NCI-H1048 (cell line): ENCODE data around the gene FAM50A.

Experiments used
- DNase-seq: peaks from one replicate; lab custom pipeline; 2025; lab: John Stamatoyannopoulos, UW

The FAM50A gene

DNA sequence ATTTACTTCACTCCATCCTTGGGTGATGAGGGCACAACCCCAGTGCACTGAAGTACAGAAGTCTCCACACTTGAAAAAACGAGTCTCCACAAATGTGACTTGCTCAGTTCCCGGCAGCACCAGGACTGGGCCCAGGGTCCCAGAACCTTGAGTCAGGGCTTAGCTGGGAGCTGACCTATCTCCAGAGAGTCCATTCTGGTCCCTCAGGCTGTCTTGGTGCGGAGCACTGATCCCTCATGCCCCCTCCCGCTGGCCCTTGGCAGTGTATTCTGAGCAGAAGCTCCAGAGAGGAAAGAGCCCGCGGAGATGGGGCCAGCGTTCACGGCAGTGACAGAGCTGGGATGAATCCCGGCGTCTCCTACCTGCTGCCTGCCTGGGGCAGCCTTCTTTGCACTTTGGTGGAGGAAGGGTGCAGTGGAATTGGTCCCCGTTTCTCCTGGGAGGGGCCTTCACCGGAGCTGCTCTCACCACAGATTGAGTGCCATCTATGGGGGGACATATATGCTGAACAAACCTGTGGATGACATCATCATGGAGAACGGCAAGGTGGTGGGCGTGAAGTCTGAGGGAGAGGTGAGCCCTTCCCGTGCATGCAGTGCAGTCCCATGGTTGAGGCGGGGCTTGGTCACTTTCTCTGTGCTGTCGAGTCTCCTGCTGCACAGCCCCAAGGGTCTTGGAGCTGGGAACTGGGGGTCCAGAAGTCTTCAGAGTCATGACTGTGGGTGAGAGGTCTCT, 3.2 kb upstream of the FAM50A start:
- no peak for DNase-seq

DNA sequence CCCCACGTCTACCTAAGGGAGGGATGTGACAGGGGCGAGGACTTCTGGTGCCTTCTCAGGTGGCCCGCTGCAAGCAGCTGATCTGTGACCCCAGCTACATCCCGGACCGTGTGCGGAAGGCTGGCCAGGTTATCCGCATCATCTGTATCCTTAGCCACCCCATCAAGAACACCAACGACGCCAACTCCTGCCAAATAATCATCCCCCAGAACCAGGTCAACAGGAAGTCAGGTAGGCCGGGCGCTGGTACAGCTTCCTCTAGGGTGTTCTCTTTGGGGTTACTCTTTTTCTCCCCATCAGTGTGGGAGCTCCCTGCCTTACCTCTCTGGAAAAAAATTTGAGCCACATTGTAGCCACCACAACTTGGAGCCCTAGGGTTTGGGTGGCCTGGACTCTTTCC, 2.4 kb upstream of the FAM50A start:
- DNase-seq = no peak

DNA sequence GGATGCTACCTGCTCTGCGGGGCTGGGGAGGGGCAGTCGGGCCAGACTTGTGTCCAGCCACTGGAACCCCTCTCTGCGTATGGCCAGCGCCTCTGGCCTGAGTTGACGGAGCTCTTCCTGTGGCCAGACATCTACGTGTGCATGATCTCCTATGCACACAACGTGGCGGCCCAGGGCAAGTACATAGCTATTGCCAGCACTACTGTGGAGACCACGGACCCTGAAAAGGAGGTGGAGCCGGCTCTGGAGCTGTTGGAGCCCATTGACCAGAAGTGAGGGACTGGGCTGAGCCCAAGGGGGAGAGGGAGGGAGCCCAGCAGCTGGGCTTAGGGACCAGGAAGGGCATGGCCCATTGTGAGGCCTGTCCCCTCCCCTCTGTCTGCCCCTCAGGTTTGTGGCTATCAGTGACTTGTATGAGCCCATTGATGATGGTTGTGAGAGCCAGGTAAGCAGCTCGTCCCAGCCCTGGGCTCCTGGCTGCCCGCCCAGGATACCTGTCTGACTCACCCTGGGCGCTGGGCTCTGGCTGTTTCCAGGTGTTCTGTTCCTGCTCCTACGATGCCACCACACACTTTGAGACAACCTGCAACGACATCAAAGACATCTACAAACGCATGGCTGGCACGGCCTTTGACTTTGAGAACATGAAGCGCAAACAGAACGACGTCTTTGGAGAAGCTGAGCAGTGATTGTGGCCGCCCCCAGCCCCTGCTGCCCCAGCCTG, 1.8 kb upstream of the FAM50A start:
- no peak for DNase-seq

DNA sequence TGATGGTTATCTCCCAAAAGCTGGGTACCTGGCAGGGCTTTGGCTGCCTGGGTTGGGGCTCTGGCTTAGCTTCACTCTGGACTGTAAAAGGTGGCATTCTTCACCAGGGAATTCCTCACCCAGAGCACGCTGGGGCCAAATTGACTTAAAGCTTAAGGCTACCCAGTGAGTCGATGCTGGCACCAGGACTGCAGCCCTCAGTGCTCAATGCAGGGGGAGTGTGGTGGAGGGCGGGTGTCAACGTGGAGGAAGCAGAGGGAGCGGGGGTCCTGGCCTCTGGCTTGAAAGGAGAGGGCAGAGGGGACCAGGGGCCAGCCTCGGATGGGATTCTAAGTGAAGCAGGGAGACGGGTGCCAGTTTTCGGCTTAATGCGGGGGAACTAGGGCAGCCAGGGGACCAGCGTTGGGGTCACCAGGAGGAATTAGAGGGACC, 446 bp upstream of the FAM50A start:
- no peak for DNase-seq

DNA sequence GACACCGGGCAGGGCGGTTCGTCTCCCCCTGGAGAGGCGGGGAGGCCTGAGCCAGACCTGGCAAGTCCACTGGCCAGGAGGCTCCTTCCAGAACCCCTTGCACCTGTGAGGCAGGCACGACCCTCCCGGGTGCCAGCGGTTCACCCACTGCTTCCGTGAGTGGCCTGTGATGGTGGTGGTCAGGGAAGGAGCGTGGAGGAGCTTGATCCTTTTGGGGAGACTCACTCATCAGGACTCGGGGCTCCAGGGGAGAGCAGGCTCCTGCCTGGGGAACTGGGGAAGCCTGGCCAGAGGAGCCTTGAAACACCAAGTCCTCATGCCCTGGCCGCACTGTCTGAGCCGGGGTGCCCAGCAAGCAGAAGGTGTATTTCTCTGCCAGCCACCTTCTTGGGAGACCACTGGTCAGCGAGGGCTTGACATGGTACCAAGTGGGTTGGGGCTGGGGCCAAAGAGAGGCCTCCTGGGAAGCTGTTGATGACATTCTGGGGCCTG, 860 bp downstream of the FAM50A start:
- no peak for DNase-seq

DNA sequence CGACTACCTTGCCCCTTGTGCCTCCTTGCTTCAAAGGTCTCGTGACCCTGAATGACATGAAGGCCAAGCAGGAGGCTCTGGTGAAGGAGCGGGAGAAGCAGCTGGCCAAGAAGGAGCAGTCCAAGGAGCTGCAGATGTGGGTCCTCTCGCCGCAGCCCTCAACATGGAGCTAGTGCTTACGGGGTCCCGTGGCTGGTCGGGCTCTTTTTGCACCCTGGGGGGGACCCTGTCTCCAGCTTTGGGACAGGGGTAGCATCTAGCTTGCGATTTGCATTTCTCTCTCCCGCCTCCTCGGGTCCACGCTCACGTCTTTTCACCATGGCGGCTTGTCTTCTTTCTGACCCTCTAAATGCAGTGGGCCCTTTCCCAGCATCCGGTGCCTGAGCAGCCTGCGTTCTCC, 1.8 kb downstream of the FAM50A start:
- DNase-seq = no peak

DNA sequence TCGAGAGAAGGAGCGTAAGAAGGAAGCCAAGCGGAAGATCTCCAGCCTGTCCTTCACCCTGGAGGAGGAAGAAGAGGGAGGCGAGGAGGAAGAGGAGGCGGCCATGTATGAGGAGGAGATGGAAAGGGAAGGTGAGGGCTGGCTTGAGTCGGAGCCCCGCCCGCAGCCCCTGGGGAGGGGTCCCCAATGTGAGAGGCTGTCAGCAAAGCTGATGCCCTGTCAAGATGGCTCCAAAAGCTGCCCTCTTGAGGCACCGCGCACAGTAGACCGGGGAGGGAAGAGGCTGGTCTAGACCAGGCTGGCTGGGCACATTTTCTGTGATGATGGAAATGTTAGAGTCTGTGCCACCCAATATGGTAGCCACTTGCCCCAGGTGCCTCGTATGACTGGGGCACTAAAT, 2.5 kb downstream of the FAM50A start:
- no peak for DNase-seq

DNA sequence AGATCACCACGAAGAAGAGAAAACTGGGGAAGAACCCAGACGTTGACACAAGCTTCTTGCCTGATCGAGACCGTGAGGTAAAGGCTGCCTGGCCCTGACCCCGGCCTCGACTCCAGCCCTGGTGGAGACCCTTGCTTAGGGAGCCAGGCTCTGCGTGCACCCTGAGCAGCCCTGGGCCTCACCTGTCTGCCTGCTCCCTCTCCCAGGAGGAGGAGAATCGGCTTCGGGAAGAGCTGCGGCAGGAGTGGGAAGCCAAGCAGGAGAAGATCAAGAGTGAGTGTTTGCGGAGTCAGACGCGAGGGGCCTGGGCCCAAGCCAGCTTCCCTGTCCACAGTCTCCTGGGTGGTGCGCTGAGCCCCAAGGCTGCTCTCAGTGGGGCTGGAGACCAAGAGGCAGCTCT, 4.5 kb downstream of the FAM50A start:
- DNase-seq = no peak

DNA sequence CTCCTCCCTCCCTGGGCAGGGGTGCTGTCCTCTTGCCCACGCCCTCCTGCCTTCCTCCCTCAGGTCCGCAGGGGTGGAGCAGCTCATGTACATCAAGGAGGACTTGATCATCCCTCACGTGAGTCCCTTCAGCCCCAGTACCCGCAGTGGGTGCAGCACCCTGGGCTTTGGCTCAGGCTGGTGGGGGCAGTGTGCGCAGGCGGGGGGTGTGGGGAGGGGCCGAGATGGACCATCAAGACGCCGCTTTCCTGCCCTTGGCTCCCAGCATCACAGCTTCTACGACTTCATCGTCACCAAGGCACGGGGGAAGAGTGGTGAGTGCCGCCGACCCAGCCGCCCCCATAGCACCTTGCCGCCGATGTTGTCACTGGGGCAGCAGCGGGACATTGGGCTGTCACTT, 5.7 kb downstream of the FAM50A start:
- no peak for DNase-seq

DNA sequence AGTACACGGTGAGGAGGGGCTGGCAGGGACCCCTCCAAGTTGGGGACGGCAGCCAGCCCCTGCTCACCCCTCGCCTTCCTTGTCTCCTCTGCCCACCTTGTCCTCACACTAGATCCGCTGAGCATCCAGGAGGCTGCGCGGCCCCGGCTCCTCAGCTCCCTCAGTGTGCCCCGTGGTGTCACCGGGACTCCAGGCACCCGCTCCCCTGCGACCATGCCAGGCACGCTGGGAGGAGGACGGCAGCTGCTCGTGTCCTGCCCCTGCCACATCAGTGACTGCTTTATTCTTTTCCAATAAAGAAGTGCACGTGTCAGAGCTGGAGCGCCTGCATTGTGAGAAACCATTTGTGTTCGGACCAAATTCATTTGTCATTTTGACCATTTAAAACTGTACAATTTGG, 6.4 kb downstream of the FAM50A start:
- DNase-seq = no peak

DNA sequence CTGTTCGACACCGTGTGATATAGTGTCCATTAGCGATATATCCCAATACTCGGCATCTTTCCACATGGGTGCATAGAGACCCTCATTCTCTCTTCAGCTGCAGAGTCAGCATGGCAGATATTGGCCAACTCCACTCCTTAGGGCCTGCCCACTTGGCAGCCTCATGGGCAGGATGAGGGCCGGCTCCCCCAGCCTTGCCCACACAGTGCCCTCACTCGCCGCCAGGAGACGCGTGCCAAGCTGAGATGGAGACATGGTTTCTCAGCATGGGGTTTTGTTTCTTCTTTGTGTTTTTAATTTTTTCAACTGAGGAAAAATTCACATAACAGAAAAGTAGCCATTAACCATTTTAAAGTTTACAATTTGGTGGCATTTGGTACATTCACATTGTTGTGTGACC, 8.9 kb downstream of the FAM50A start:
- no peak for DNase-seq

DNA sequence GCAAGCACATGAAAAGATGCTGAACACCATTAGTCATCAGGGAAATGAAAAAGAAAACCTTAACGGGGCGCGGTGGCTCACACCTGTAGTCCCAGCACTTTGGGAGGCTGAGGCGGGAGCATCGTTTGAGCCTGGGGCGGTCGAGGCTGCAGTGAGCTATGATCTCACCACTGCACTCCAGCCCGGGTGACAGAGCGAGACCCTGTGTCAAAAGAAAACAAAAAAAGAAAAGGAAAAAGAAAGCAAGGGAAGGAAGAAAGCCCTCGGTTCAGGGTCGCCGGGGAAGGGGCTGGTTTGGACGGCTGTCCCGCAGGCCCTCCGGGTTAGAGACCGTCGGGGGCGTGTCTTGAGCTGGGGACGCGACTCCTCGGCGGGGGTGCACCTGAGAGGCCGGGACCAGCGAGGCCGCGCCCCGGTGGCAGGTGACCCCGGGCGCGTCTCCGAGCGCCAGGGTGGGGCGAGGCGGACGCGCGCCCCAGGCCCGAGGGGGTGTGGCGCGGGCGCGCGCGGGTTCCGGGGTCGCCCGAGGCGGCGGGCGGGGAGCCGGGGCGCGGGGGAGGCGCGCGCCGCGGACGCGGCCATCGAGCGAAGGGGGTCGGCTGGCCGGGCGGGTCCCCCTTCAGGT, 13.7 kb downstream of the FAM50A start:
- peak; percentile 1 for DNase-seq

DNA sequence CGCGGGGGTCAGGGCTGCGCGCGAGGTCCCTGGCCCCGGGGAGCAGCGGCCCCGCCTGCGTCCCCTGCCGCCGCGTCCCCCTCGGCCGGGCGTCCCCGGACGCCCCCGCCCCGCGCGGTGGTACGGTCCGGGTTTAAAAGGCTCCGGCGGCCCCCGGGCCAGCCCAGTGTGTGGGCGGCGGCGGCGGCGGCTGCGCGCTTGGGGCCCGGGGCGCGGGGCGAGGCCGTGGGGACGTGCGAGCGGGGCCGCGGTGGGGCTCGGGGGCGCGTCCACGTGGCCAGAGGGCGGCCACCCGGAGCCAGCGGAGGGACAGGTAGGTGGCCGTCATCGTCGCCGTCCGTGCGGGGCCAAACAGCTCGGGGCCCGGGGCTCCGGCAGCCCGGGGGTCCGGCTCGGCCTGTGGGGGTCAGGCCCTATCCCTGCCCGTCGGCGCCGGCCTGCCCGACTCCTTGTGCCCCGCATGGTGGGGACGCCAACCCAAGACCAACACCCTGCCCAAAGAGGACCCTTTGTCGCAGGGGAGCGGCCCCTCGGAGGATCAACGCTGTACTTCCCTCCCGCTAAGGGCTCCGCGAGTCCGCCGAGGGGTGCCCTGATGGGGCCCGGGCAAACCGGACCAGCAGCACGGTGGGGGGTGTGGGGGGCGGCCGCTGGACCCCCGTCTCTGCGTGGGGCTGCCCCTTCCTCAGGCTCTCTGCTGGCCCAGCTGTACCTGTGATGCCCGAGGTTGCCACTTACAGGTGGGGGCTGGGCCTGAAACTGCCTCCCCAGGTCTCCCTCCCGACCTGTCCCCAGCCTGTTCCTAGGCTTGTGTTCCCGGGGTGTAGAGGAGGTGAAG, 14.4 kb downstream of the FAM50A start, which contains the start of gene PLXNA3:
Gene PLXNA3, plus strand, starts transcription at position 166 of the 838 bp plus-strand sequence. CDS start 1,903 bp downstream, outside the sequence.
- no peak for DNase-seq

DNA sequence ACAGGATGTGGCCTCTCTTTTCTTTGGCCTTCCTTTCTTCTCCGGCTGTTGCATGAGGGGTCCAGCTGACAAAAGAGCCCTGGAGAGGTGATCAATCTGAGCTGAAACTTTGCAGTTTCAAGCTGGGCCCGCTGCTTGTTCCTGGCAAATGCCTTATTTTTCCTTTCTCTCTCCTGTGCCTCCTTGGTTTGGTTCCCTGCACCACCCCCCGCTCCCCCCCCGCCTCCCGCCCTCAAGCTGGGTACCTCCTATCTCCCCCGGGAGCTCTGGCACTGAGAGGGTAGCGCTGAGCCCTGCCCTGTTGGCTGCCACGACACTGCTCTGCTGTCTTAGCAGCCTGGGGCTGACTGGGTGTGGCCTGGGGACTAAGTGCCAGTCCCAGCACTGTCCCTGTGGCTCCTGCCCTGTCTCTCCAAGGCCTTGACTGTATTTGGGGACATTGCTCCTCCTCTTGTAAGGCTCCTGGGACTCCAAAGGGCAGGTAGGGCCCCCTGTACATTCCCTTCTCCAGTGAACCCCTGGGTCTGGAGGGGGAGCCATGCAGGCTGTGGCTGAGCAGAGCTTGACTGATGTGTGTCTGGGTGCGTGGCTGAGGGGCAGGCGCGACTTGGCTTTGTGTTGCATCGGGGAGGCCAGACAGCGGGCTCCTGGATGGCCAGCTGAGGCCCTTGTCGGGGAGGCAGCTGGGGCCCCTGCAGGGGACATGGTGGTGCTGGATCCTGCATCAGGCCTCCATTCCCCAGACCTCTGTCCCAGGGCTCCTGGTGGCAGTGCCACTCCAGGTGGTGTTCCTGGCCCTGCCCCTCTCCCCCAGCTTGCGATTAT, 15.2 kb downstream of the FAM50A start:
- no peak for DNase-seq

DNA sequence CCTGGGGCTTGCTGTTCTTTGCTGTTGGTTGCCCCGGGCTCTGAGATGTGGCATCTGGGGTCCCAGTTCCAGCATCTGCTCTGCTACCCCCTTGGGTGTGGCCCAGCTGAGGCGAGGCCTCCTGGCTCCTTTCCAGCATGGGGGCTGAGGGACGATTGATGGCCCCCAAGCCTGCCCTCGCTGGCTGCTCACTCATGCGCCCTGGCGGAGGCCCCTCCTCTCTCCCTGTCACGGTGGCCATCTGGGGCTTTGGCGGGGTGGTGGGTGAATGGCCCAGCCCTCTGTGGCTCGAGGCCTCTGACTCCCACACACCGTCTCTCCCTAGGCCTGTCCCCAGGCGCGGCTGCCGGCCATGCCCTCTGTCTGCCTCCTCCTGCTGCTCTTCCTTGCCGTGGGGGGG, 15.9 kb downstream of the FAM50A start:
- no peak for DNase-seq

DNA sequence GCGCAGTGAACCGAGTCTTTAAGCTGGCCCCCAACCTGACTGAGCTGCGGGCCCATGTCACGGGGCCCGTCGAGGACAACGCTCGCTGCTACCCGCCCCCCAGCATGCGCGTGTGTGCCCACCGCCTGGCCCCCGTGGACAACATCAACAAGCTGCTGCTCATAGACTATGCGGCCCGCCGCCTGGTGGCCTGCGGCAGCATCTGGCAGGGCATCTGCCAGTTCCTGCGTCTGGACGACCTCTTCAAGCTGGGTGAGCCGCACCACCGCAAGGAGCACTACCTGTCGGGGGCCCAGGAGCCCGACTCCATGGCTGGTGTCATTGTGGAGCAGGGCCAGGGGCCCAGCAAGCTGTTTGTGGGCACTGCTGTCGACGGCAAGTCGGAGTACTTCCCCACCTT, 16.4 kb downstream of the FAM50A start:
- no peak for DNase-seq

DNA sequence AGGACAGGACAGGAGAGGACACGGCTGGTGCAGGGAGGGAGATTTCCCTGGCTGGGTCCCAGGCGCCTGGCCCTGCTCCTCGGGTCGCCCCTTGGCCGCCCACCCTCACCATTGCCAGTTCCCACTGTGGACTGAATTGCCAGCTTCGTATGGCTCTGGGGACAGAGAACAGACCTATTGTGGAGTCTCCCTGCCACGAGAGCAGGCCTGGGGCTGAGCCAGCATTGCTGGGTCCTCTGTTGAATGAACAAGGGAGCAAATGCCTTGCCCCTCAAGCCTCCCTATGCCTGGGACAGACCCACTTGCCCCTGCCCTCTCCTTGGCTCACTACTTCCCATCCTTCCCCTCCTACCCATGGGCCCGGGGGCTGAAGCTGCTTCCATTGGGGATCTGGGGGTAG, 18.5 kb downstream of the FAM50A start:
- DNase-seq = no peak

DNA sequence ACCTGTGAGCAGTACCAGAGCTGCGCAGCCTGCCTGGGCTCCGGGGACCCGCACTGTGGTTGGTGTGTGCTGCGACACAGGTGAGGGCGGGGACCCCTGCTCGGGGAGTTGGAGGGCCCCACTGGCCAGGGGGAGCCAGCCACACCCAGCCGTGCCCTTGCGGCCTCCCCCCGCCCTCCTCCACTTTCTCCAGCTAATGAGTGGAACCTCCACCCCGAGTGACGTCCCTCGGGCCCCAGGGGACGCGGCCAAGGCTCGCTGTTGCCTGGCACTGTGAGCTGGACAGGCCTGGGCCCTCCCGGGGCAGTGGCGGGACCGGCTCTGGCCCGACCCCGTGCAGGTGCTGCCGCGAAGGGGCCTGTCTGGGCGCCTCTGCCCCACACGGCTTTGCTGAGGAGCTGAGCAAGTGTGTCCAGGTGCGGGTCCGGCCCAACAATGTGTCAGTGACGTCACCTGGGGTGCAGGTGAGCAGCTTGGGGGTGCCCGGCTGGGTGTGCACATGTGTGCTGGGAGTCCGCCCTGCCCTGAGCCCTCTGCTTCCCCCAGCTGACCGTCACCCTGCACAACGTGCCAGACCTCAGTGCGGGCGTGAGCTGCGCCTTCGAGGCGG, 19.8 kb downstream of the FAM50A start:
- no peak for DNase-seq

DNA sequence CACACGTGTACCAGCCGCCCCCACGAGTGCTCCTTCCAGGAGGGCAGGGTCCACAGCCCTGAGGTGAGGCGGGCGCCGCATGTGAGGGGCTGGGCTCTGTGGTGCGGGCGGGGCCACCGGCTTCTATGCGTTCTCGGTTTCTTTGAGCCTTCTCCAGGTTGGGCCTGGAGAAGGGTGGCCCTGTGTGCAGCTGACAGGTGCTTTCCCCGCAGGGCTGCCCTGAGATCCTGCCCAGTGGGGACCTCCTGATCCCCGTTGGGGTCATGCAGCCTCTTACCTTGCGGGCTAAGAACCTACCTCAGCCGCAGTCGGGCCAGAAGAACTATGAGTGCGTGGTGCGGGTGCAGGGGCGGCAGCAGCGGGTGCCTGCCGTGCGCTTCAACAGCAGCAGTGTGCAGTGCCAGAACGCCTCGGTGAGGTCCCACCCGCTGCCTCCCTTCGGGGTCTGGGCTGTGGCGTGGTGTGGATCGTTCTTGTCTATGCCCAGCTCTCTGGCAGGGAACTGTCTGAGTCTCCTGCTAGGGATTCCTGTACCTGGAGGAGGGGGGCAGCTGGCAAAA, 20.9 kb downstream of the FAM50A start:
- no peak for DNase-seq

DNA sequence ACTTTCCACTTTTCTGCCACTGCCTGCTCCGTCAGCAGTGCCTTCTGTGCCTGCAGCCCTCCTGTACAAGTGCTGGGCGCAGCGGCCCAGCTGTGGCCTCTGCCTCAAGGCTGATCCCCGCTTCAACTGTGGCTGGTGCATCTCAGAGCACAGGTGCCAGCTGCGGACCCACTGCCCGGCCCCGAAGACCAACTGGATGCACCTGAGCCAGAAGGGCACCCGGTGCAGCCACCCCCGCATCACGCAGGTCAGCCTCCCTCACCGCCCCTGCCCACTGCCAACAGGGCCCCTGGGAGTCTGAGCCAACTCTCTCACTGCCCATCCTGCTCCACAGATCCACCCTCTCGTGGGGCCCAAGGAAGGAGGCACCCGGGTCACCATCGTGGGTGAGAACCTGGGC, 21.7 kb downstream of the FAM50A start:
- DNase-seq = no peak
